Stimulated activated CD4-positive, alpha-beta T cell treated with anti-CD3 and anti-CD28 coated beads, Interleukin-2, amount 100 ng/mL, for 4 hours (primary cell): Measurements from ENCODE around the gene SEC14L1.

Experiments
- DNase-seq: peaks from one replicate; pipeline ENCODE4 v3.0.0-alpha.2; 2020; ENCODE audit warnings: low read depth

The SEC14L1 gene

GRCh38 chr17:77214328-77214727 lies 73.6 kb downstream of the SEC14L1 start:
- no peak for DNase-seq

GRCh38 chr17:77214743-77215142 lies 74.0 kb downstream of the SEC14L1 start:
- DNase-seq = no peak

GRCh38 chr17:77215281-77215680 lies 74.5 kb downstream of the SEC14L1 start:
- no peak for DNase-seq

- no peak for DNase-seq
These were observed 75.7 kb downstream of the SEC14L1 start for GRCh38 chr17:77216486-77216885.

GRCh38 chr17:77217123-77217522 lies 76.4 kb downstream of the SEC14L1 start:
- DNase-seq = no peak

- DNase-seq = no peak
These were observed 76.8 kb downstream of the SEC14L1 start for GRCh38 chr17:77217566-77217965.

- no peak for DNase-seq
These were observed 78.1 kb downstream of the SEC14L1 start for GRCh38 chr17:77218902-77219301.

GRCh38 chr17:77222356-77222755 lies 81.6 kb downstream of the SEC14L1 start:
- DNase-seq = no peak

- DNase-seq = no peak
These were observed 83.1 kb downstream of the SEC14L1 start for GRCh38 chr17:77223642-77224420.

- no peak for DNase-seq
These were observed 84.5 kb downstream of the SEC14L1 start for GRCh38 chr17:77225265-77225664.

GRCh38 chr17:77227461-77228240 lies 86.9 kb downstream of the SEC14L1 start:
- no peak for DNase-seq

GRCh38 chr17:77228241-77228752 lies 87.5 kb downstream of the SEC14L1 start:
- DNase-seq = no peak

GRCh38 chr17:77228816-77229215 lies 88.0 kb downstream of the SEC14L1 start:
- DNase-seq = no peak

- DNase-seq = no peak
These were observed 89.1 kb downstream of the SEC14L1 start for GRCh38 chr17:77229786-77230435.

- no peak for DNase-seq
These were observed 89.7 kb downstream of the SEC14L1 start for GRCh38 chr17:77230436-77230830.

GRCh38 chr17:77231076-77231871 lies 90.5 kb downstream of the SEC14L1 start:
- no peak for DNase-seq

- DNase-seq = no peak
These were observed 92.4 kb downstream of the SEC14L1 start for GRCh38 chr17:77233127-77233526.

- no peak for DNase-seq
These were observed 93.0 kb downstream of the SEC14L1 start for GRCh38 chr17:77233635-77234334.

GRCh38 chr17:77234695-77235094 lies 93.9 kb downstream of the SEC14L1 start:
- no peak for DNase-seq

- DNase-seq = no peak
These were observed 94.7 kb downstream of the SEC14L1 start for GRCh38 chr17:77235370-77235941.
